Common myeloid progenitor, CD34-positive (primary cell): ENCODE measurements around the gene HIPK1. TPM values are rescaled to one million over a fixed set of nuclear protein-coding genes. Genes with fewer than 3 reads are reported as not detected.
A peak's percentile ranks its signal among the peaks of the same experiment; 100 is the strongest.

Experiments used
- CTCF ChIA-PET: fragments of 350-600 bp; sonication (Branson Sonifier 250); formaldehyde crosslinking; loops from one replicate; lab custom pipeline; 2021; ENCODE audit warnings: antibody characterized with exemption; lab: Charles Lee
- POLR2A ChIA-PET: fragments of 350-600 bp; sonication (Branson Sonifier 250); formaldehyde crosslinking; loops from one replicate; lab custom pipeline; 2021; ENCODE audit warnings: antibody characterized with exemption; lab: Charles Lee
- DNase-seq, 3 donors: peaks; one replicate each; pipeline versions ENCODE4 v3.0.0 to v3.0.0-alpha.2; 2013
- H3K27ac ChIP-seq, 2 experiments: 1 replicate in 1 of 2; 2 replicates in 1 of 2; pipeline ENCODE4 v1.7.0; 2013; ENCODE audit warnings: inconsistent platforms in 2 of 2, low read length in 2 of 2, mild to moderate bottlenecking in 2 of 2, low read depth in 1 of 2, moderate library complexity in 1 of 2; ENCODE audit not compliant: severe bottlenecking in 2 of 2, insufficient read depth in 1 of 2, poor library complexity in 1 of 2
- H3K27me3 ChIP-seq, 5 experiments: replicated peaks in 2 of 5; 1 replicate in 3 of 5; 2 replicates in 2 of 5; pipeline versions ENCODE4 v1.6.1 to v1.7.0; 2013; ENCODE audit warnings: low read length in 4 of 5, mild to moderate bottlenecking in 2 of 5, moderate library complexity in 2 of 5, inconsistent platforms in 1 of 5; ENCODE audit not compliant: insufficient read depth in 5 of 5, control insufficient read depth in 4 of 5
- H3K36me3 ChIP-seq, 4 experiments: 1 replicate in 2 of 4; 2 replicates in 2 of 4; pipeline versions ENCODE4 v1.6.1 to v1.7.0; 2013; ENCODE audit warnings: low read length in 3 of 4, control low read depth in 1 of 4, mild to moderate bottlenecking in 1 of 4; ENCODE audit not compliant: control insufficient read depth in 4 of 4, insufficient read depth in 4 of 4
- H3K4me1 ChIP-seq, 4 experiments: 1 replicate in 3 of 4; 2 replicates in 1 of 4; pipeline versions ENCODE4 v1.6.1 to v1.7.1; 2013; ENCODE audit warnings: low read length in 3 of 4, mild to moderate bottlenecking in 3 of 4, control low read depth in 1 of 4, inconsistent platforms in 1 of 4, moderate library complexity in 1 of 4; ENCODE audit not compliant: control insufficient read depth in 4 of 4, insufficient read depth in 4 of 4; ENCODE audit errors: control extremely low read depth in 1 of 4
- H3K4me3 ChIP-seq, 7 experiments: 1 replicate in 4 of 7; 2 replicates in 3 of 7; pipeline versions ENCODE4 v1.5.1 to v1.7.0; 2013; ENCODE audit warnings: mild to moderate bottlenecking in 7 of 7, low read length in 6 of 7, moderate library complexity in 6 of 7, inconsistent platforms in 2 of 7, low read depth in 2 of 7, control low read depth in 1 of 7; ENCODE audit not compliant: insufficient read depth in 4 of 7, control insufficient read depth in 1 of 7; ENCODE audit errors: extremely low read depth in 1 of 7
- H3K9me3 ChIP-seq, 5 experiments: 1 replicate in 4 of 5; 2 replicates in 1 of 5; pipeline versions ENCODE4 v1.6.1 to v1.7.1; 2013; ENCODE audit warnings: low read length in 4 of 5, mild to moderate bottlenecking in 2 of 5, inconsistent platforms in 1 of 5, low read depth in 1 of 5, moderate library complexity in 1 of 5; ENCODE audit not compliant: control insufficient read depth in 4 of 5, insufficient read depth in 2 of 5; ENCODE audit errors: control extremely low read depth in 1 of 5
- WGBS: methylation state at CpG from one replicate; pipeline ENCODE4 v1.1.5; 2013; ENCODE audit not compliant: insufficient coverage; 5-methylcytosine and 5-hydroxymethylcytosine counted together
- polyA plus RNA-seq: library from polyadenylated mRNA; unstranded; fragments of 120-200 nt; gene quantifications from one replicate; pipeline ENCODE4 v1.2.1, GENCODE V29; 2013

HIPK1 gene
- polyA plus RNA-seq: 107 TPM

- POLR2A ChIA-PET: interaction anchor here (0.5 to 3.6 kb wide), 10 partner anchors 11 to 117 kb away, joined by 3 to 43 read pairs (median 6); partner anchors contain the start of genes AP4B1, DCLRE1B and RSBN1
- Histone ChIP-seq H3K27me3 (no peaks in the 10 kb centered on the region), H3K4me3 (peak within 1 kb of the TSS; percentile 74 to 100 (median 95)), H3K4me1 (peaks cover 32 to 56% (median 44%) of the 10 kb centered on the region in 4 experiments), H3K9me3 (no peaks in the 10 kb centered on the region), H3K27ac (peak within 1 kb of the TSS; percentile 100), H3K36me3 (peaks cover 0 to 2% (median 0%) of the 10 kb centered on the region in 4 experiments)
- peak; percentile 91 to 97 (median 94) for DNase-seq
- CTCF ChIA-PET: interaction anchor here (0.7 to 18.7 kb wide), 15 partner anchors 8 to 171 kb away, joined by 3 to 212 read pairs (median 6); partner anchors contain the start of genes AP4B1 and DCLRE1B
- under 1% methylated on average over 40 of the region's 61 CpGs for WGBS
These were observed at the start of gene HIPK1 for GRCh38 chr1:113928941-113929749. Gene HIPK1 (plus strand): TSS chr1:113929324.

DNA sequence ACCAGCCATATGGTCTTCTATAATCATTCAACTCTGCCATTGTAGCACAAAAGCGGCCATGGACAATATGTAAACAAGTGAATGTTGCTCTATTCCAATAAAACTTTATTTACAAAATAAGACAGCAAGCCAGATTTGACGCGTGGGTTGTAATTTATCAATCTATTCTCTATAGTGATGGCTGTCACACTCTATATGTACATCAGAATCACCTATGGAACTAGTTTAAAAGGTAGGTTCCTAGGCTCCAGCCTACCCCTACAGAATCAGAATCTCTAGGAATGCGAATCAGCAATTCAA is 49.4 kb upstream of the HIPK1 start:
- POLR2A ChIA-PET: no interaction called here
- Histone ChIP-seq H3K4me1 (peaks cover 4 to 29% (median 13%) of the 10 kb centered on the region in 4 experiments), H3K27ac (no peak overlapping the region), H3K36me3 (no peaks in the 10 kb centered on the region), H3K9me3 (no peaks in the 10 kb centered on the region), H3K4me3 (no peak overlapping the region), H3K27me3 (no peaks in the 10 kb centered on the region)
- no peak for DNase-seq
- CTCF ChIA-PET: interaction anchor here (1.4 kb wide), 2 partner anchors 12 to 49 kb away, joined by 3 read pairs; partner anchors contain the start of gene HIPK1
- 88% methylated on average over 1 of the region's 4 CpGs for WGBS

- no peak overlapping the region for H3K4me3 ChIP-seq
- POLR2A ChIA-PET: no interaction called here
- DNase-seq: no peak
- no peaks in the 10 kb centered on the region for H3K9me3 ChIP-seq
- no peaks in the 10 kb centered on the region for H3K27me3 ChIP-seq
- CTCF ChIA-PET: interaction anchor here (1.0 to 1.8 kb wide), 5 partner anchors 11 to 51 kb away, joined by 3 to 6 read pairs (median 3); no protein-coding TSS in a partner anchor
- WGBS: 92% methylated on average over 2 of the region's 2 CpGs
- H3K27ac ChIP-seq: no peak overlapping the region
- peaks cover 4 to 25% (median 12%) of the 10 kb centered on the region in 4 experiments for H3K4me1 ChIP-seq
- no peaks in the 10 kb centered on the region for H3K36me3 ChIP-seq
These were observed 47.5 kb upstream of the HIPK1 start for GRCh38 chr1:113881661-113882060.

GRCh38 chr1:113886417-113887401 is 42.4 kb upstream of the HIPK1 start:
- POLR2A ChIA-PET: no interaction called here
- H3K4me3 ChIP-seq: no peak overlapping the region
- DNase-seq: no peak
- H3K4me1 ChIP-seq: peaks cover 0 to 2% (median 0%) of the 10 kb centered on the region in 4 experiments
- CTCF ChIA-PET: interaction anchor here (1.2 to 2.8 kb wide), 4 partner anchors 10 to 47 kb away, joined by 3 to 7 read pairs (median 6); no protein-coding TSS in a partner anchor
- H3K9me3 ChIP-seq: no peaks in the 10 kb centered on the region
- no peak overlapping the region for H3K27ac ChIP-seq
- H3K36me3 ChIP-seq: no peaks in the 10 kb centered on the region
- no peaks in the 10 kb centered on the region for H3K27me3 ChIP-seq
- WGBS: 94% methylated on average over 11 of the region's 17 CpGs

DNA sequence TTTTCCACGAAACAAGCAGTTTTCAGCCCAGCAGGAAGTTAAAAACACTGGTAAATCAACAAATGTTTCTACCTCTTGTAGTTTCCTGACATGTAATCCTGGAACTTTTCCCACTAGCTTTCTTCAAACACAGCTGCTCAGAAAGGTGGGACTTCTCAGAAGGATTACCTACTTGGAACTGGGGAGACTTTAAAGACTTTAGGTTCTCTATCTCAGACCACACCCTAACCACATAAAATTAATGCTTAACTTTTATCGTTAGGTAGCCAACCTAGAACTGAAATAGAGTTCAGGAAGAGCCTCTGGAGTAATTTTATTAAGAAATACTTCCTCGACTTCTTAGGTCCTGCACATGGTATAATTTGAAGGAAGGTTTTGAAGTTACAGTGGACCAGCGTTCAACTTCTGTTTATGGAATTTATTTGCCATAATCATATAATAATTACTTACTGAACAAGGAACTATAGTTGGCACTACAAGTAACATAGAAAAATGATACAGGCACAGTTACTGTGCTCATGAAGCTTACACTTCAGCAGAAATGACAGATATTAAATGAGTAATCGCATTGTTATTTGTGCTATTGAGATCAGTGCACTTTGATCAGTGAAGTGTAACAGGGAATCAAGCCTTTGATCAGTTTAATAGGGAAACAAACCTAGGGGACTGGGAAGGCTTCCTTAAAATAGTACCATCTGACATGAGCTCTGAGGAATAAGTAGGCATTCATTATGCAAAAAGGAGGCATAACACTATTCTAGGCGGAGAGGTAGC is 41.5 kb upstream of the HIPK1 start, which contains the start of gene BCL2L15:
TSS of gene BCL2L15 (minus strand) at position 180 of the 774 bp plus-strand sequence. CDS start 206 bp downstream, outside the sequence.
- Histone ChIP-seq H3K4me1 (peaks cover 0 to 2% (median 0%) of the 10 kb centered on the region in 4 experiments), H3K27ac (no peak within 1 kb of the TSS), H3K9me3 (no peaks in the 10 kb centered on the region), H3K36me3 (no peaks in the 10 kb centered on the region), H3K4me3 (no peak within 1 kb of the TSS), H3K27me3 (no peaks in the 10 kb centered on the region)
- DNase-seq: no peak
- WGBS: 75% methylated on average over 2 of the region's 6 CpGs
- ChIA-PET POLR2A (interaction anchor here (0.5 to 0.6 kb wide), 2 partner anchors 43 to 47 kb away, joined by 3 to 8 read pairs; no protein-coding TSS in a partner anchor), CTCF (interaction anchor here (0.5 to 2.8 kb wide), 6 partner anchors 9 to 117 kb away, joined by 3 to 7 read pairs (median 4); no protein-coding TSS in a partner anchor)

- Histone ChIP-seq H3K4me3 (no peak overlapping the region), H3K27me3 (no peaks in the 10 kb centered on the region), H3K9me3 (no peaks in the 10 kb centered on the region), H3K27ac (no peak overlapping the region), H3K4me1 (peaks cover 0 to 2% (median 0%) of the 10 kb centered on the region in 4 experiments), H3K36me3 (peaks cover 3 to 19% (median 11%) of the 10 kb centered on the region in 4 experiments)
- CTCF ChIA-PET: interaction anchor here (0.7 to 1.3 kb wide), 3 partner anchors 15 to 56 kb away, joined by 3 read pairs; no protein-coding TSS in a partner anchor
- no CpG with 5 or more reads among the region's 2 CpGs for WGBS
- POLR2A ChIA-PET: no interaction called here
- DNase-seq: no peak
These were observed 38.3 kb upstream of the HIPK1 start for GRCh38 chr1:113890816-113891215.
